ENCODE measurements around the gene SEMA4D.
"Not testable (repeated sequence)": the region's sequence is repeated elsewhere in the genome, so short reads cannot be mapped to it uniquely, and the experiment has no call there.

SEMA4D gene

DNA sequence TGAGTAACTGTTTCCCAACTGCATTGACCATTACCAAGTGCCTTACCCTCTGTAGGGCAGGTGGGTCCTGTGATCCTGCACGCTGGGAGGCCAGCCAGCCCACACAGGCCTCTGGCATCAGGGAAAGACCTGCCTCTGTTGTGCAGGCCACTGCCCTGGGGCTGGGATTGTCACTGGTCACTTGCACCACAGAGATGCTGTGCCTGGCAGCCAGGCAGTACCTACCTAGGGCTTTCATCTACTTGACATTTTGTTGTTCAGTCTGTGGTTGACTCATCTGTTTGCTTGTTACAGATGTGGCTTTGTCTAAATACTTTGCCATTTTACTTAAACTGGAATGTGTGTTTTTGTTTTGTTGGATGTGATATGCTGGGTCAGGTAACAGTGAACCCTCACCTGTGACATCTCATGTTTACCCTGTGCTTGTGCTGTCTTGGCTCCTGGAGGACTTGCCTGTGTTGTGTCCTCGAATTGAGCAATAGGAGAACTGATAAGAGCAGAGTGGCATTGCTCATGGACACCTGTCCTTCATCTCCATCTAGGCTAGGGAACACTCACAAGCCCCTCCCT is 146.8 kb downstream of the SEMA4D start:
- no peaks in the 10 kb centered on the region for H3K9me3 Mint-ChIP-seq
- H3K4me1 Mint-ChIP-seq (ENCODE audit: low read depth), result peaks cover 20% of the 10 kb centered on the region
- H3K27me3 Mint-ChIP-seq (ENCODE audit: low read depth), result no peaks in the 10 kb centered on the region
- peak overlapping the region; percentile 31 for H3K27ac Mint-ChIP-seq
- no peak overlapping the region for H3K4me3 Mint-ChIP-seq
- peaks cover 70% of the 10 kb centered on the region for H3K36me3 Mint-ChIP-seq (ENCODE audit: low read depth)

DNA sequence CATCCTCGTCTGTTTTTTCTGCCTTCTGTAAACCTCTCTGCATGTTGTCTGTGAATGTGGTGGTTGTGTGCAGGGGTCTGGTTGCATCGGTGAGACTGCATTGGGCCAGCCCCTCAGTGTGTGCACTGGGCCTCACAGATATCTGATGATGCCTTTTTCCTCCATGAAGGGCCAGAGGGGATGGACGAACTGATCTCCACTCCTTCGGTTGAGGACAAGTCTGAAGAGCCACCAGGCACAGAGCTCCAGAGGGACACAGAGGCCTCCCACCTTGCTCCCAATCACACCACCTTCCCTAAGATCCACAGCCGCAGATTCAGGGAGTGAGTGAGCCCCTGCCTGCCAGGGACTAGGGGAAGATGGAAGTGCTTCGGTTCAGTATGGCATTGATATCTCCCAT is 148.3 kb downstream of the SEMA4D start:
- no peak overlapping the region for H3K4me3 Mint-ChIP-seq
- no peak overlapping the region for H3K27ac Mint-ChIP-seq
- H3K9me3 Mint-ChIP-seq, result peaks cover under 1% of the 10 kb centered on the region
- H3K27me3 Mint-ChIP-seq (ENCODE audit: low read depth), result no peaks in the 10 kb centered on the region
- peaks cover 74% of the 10 kb centered on the region for H3K36me3 Mint-ChIP-seq (ENCODE audit: low read depth)
- H3K4me1 Mint-ChIP-seq (ENCODE audit: low read depth), result peaks cover 20% of the 10 kb centered on the region

DNA sequence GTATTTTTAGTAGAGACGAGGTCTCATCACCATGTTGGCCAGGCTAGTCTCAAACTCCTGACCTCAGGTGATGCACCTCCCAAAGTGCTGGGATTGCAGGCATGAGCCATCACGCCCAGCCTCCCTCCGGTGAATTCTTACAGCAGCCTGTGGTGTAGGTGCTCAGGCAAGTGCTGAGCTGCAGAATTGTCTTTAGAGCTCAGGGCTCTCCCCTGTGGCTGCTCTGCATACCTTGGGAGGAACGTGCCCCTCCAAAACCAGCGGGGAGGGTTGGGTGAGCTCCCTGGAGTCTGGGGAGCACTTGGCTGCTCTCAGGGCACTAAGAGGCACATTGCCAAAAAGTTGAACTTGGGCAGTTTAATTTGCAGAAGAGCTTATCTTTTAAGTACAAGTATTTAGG is 150.3 kb downstream of the SEMA4D start:
- H3K9me3 Mint-ChIP-seq, result peaks cover 5% of the 10 kb centered on the region
- peaks cover 79% of the 10 kb centered on the region for H3K36me3 Mint-ChIP-seq (ENCODE audit: low read depth)
- H3K4me1 Mint-ChIP-seq (ENCODE audit: low read depth), result peaks cover 14% of the 10 kb centered on the region
- H3K4me3 Mint-ChIP-seq, result no peak overlapping the region
- no peaks in the 10 kb centered on the region for H3K27me3 Mint-ChIP-seq (ENCODE audit: low read depth)
- H3K27ac Mint-ChIP-seq, result no peak overlapping the region

DNA sequence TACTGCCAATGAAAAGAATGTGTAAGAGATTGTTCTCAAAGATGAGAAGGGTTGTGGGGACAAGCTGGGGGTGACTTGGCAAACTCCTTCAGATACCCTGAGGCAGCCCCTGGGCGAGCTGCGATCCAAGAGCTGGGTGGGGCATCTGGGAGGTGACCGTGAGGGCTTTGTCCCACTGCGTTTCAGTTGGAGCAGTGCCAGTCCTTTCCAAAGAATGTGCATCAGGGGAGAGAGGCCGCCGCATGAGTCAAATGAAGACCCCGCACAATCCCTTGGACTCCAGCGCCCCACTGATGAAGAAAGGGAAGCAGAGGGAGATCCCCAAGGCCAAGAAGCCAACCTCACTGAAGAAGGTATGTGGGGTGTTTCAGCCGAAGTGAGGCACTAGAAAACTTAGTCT is 151.2 kb downstream of the SEMA4D start:
- Mint-ChIP-seq H3K9me3 (peaks cover 5% of the 10 kb centered on the region), H3K36me3 (ENCODE audit: low read depth) (peaks cover 79% of the 10 kb centered on the region), H3K4me3 (no peak overlapping the region), H3K27ac (no peak overlapping the region), H3K4me1 (ENCODE audit: low read depth) (peaks cover 9% of the 10 kb centered on the region), H3K27me3 (ENCODE audit: low read depth) (no peaks in the 10 kb centered on the region)

DNA sequence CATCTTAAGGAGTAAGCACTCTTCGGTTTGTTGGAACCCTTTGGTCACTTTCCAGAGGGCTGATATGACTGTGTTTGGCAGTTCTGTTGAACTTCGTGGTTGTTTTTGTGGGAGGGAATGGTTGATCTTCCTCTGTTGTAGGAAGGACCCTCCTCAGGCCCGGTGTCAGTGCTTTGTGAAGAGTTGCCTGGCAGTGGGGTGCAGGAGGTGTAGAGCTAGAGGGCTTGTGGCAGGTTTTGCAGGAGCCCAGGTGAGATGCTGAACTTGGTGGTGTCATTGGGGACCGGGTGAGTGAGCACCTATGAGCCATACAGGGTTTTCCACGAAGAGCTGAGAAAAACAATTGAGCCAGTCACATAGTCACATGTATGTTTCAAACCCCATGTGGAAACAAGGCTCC is 152.4 kb downstream of the SEMA4D start:
- H3K27me3 Mint-ChIP-seq (ENCODE audit: low read depth), result no peaks in the 10 kb centered on the region
- H3K9me3 Mint-ChIP-seq, result peaks cover 5% of the 10 kb centered on the region
- no peak overlapping the region for H3K4me3 Mint-ChIP-seq
- H3K36me3 Mint-ChIP-seq (ENCODE audit: low read depth), result peaks cover 80% of the 10 kb centered on the region
- no peak overlapping the region for H3K27ac Mint-ChIP-seq
- peaks cover 11% of the 10 kb centered on the region for H3K4me1 Mint-ChIP-seq (ENCODE audit: low read depth)

DNA sequence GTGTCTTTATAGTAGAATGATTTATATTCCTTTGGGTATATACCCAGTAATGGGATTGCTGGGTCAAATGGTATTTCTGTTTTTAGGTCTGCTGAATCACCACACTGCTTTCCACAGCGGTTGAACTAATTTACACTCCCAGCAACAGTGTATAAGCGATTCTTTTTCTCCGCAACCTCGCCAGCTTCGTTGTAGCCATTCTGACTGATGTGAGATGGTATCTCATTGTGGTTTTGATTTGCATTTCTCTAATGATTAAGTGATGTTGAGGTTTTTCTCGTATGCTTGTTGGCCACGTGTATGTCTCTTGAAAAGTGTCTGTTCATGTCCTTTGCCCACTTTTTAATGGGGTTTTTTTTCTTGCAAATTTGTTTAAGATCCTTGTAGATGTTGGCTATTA is 154.1 kb downstream of the SEMA4D start:
- peaks cover 73% of the 10 kb centered on the region for H3K36me3 Mint-ChIP-seq (ENCODE audit: low read depth)
- H3K27ac Mint-ChIP-seq, result not testable (repeated sequence)

DNA sequence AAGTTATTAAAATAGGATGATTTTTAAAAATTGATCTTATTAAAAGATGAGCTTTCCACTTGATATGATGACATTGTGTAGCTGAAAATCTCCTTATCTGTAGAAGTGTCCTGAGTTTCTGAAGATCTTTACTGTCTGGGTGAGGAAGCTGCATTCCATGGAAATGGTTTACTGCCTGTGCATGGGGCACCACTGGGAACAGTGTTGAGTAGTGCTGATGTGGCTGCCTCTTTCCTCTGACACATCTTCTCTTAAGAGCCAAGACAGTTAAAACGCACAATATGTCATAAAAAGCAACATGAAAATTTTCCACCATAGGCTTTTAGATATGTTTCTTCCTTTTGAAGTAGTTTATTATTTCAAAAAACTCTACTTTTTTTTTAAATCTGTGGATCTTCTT is 155.0 kb downstream of the SEMA4D start:
- H3K27ac Mint-ChIP-seq, result no peak overlapping the region
- H3K4me1 Mint-ChIP-seq (ENCODE audit: low read depth), result peaks cover 21% of the 10 kb centered on the region

More for the DNA sequence above, 154.1 kb downstream of the SEMA4D start:
- H3K4me1 Mint-ChIP-seq (ENCODE audit: low read depth), result peaks cover 18% of the 10 kb centered on the region
- not testable (repeated sequence) for H3K9me3 Mint-ChIP-seq; H3K27me3 Mint-ChIP-seq (ENCODE audit: low read depth); H3K4me3 Mint-ChIP-seq

DNA sequence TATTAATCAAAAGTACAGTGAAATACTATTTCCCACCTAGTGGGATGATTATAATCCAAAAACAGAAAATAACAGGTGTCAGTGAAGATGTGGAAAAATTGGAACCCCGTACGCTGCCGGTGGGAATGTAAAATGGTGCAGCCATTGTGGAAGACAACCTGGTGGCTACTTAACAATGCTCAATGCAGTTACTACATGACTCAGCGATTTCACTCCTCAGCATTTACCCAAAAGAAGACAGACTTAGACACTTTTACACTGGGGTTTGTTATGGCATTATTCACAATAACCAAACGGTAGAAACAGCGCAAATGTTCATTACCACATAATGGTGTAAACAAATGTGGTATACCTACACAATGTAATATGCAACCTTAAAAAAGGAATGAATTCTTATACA is 155.7 kb downstream of the SEMA4D start:
- H3K4me3 Mint-ChIP-seq, result no peak overlapping the region
- no peak overlapping the region for H3K27ac Mint-ChIP-seq
- H3K36me3 Mint-ChIP-seq (ENCODE audit: low read depth), result peaks cover 74% of the 10 kb centered on the region
- H3K4me1 Mint-ChIP-seq (ENCODE audit: low read depth), result peaks cover 21% of the 10 kb centered on the region
- no peaks in the 10 kb centered on the region for H3K27me3 Mint-ChIP-seq (ENCODE audit: low read depth)
- peaks cover 5% of the 10 kb centered on the region for H3K9me3 Mint-ChIP-seq

More for the DNA sequence above, 155.0 kb downstream of the SEMA4D start:
- Mint-ChIP-seq H3K9me3 (peaks cover 5% of the 10 kb centered on the region), H3K4me3 (no peak overlapping the region), H3K36me3 (ENCODE audit: low read depth) (peaks cover 70% of the 10 kb centered on the region), H3K27me3 (ENCODE audit: low read depth) (no peaks in the 10 kb centered on the region)

DNA sequence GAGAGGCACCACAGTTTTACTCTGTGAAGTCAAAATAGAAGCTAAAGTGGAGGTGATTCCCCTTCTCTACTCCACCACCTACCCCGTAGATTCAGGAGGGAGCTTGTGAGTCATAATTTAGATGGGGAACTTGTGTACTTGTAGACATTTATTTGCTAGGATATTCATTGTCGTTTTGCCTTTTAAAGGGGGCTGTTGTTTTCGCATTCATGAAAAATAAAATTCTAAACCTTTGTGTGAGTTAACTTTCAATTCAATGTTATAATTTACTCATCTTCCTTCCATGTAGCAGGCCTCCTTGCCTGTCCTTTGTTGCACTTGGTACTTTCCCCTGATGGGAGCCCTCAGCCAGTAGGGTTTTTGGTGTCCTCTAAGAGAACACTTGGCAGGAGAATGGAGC is 157.6 kb downstream of the SEMA4D start:
- H3K9me3 Mint-ChIP-seq, result peaks cover 5% of the 10 kb centered on the region
- H3K4me1 Mint-ChIP-seq (ENCODE audit: low read depth), result peaks cover 21% of the 10 kb centered on the region
- H3K4me3 Mint-ChIP-seq, result no peak overlapping the region
- peaks cover 65% of the 10 kb centered on the region for H3K36me3 Mint-ChIP-seq (ENCODE audit: low read depth)
- H3K27me3 Mint-ChIP-seq (ENCODE audit: low read depth), result no peaks in the 10 kb centered on the region
- H3K27ac Mint-ChIP-seq, result peak overlapping the region; percentile 43

DNA sequence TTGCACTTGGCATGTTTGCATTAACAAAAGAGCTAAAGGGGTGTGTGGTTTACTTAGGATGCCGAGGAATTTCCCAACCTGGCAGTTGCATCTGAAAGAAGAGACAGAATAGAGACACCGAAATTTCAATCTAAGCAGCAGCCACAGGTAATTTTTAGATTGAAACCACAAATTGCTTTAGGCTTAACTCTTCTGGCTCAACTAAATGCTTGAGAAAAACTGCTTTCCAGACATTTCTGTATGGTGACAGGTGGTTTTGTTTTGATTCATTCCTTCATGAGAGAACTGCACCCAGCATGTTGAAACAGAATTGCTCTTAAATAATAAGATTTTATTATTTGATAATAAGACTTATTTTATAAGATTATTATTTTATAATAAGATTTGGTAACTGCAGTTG is 158.1 kb downstream of the SEMA4D start:
- Mint-ChIP-seq H3K36me3 (ENCODE audit: low read depth) (peaks cover 61% of the 10 kb centered on the region), H3K27me3 (ENCODE audit: low read depth) (no peaks in the 10 kb centered on the region), H3K27ac (no peak overlapping the region), H3K9me3 (peaks cover 5% of the 10 kb centered on the region), H3K4me3 (no peak overlapping the region), H3K4me1 (ENCODE audit: low read depth) (peaks cover 21% of the 10 kb centered on the region)

DNA sequence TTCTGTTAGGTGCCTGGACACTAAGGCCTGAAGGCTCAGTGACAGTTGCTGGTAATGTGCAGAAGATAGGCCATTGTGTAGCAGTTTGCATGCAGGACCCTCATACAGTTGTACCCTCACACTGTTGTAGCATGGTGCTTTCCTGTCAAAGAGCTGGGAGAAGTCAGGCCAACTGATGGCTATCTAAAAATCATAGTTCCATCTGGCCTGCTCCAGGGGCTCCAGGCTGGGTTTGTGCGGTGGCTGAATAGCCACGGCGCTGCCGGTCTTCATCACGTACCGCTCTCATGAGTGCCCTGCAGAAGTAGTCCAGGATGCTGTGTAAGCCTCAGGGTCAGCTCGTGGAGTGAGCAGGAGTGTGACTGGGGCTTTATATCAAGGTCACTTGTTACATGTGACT is 167.4 kb downstream of the SEMA4D start:
- Mint-ChIP-seq H3K4me1 (ENCODE audit: low read depth) (peaks cover 3% of the 10 kb centered on the region), H3K27ac (no peak overlapping the region), H3K27me3 (ENCODE audit: low read depth) (no peaks in the 10 kb centered on the region), H3K9me3 (no peaks in the 10 kb centered on the region), H3K4me3 (no peak overlapping the region), H3K36me3 (ENCODE audit: low read depth) (peaks cover 34% of the 10 kb centered on the region)

DNA sequence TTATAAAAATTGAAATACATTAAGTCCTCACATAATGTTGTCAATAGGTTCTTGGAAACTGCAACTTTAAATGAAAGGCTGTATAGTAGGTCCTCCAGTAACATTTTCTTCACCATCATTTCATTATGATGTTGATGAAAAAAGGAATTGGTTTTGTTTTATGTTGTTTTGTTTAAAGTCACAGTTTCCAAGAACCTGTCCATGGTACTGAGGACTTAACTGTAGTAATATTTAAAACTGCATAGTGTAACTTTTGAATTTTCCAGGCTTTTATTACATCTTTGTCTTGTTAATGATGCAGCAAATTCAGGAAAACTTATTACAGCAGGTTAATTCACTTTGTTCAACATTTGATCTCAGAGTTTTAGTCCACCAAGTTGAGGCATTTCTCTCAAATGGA is 168.0 kb downstream of the SEMA4D start:
- no peaks in the 10 kb centered on the region for H3K9me3 Mint-ChIP-seq
- peaks cover 3% of the 10 kb centered on the region for H3K4me1 Mint-ChIP-seq (ENCODE audit: low read depth)
- no peak overlapping the region for H3K4me3 Mint-ChIP-seq
- no peak overlapping the region for H3K27ac Mint-ChIP-seq
- peaks cover 34% of the 10 kb centered on the region for H3K36me3 Mint-ChIP-seq (ENCODE audit: low read depth)
- H3K27me3 Mint-ChIP-seq (ENCODE audit: low read depth), result no peaks in the 10 kb centered on the region

DNA sequence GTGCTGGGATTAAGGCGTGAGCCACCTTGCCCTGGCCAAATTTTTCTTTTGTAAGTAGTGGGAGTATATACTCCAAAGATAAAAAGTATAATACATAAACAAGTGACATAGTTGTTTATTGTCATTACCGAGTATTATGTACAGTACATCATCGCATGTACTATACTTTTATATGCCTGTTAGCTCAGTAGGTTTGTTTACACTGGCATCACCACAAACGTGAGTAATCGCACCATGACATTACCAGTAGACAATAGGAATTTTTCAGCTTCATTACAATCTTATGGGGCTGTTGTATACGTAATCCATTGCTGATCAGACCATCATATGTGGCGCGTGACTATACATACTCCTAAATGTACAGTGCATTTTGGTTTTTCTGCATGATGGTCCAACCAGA is 169.8 kb downstream of the SEMA4D start:
- H3K9me3 Mint-ChIP-seq, result no peaks in the 10 kb centered on the region
- peaks cover 24% of the 10 kb centered on the region for H3K36me3 Mint-ChIP-seq (ENCODE audit: low read depth)
- no peak overlapping the region for H3K27ac Mint-ChIP-seq
- H3K4me3 Mint-ChIP-seq, result no peak overlapping the region
- peaks cover 5% of the 10 kb centered on the region for H3K4me1 Mint-ChIP-seq (ENCODE audit: low read depth)
- H3K27me3 Mint-ChIP-seq (ENCODE audit: low read depth), result no peaks in the 10 kb centered on the region

DNA sequence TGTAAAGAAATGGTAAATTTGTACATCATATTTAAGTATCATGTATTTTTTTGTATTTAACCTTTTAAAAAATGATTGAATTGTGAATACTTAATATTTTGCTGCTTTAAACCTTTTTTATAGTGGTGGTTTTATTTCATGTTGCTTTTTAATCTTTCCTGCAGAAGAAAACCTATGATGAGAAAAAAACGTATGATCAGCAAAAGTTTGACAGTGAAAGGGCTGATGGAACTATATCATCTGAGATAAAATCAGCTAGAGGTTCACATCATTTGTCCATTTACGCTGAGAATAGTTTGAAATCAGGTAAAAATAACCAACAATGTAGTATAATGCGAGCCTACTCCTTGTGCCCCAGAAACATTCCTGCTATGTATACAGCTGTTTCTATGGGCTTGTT is 172.2 kb downstream of the SEMA4D start:
- peaks cover 17% of the 10 kb centered on the region for H3K4me1 Mint-ChIP-seq (ENCODE audit: low read depth)
- H3K4me3 Mint-ChIP-seq, result no peak overlapping the region
- H3K27me3 Mint-ChIP-seq (ENCODE audit: low read depth), result no peaks in the 10 kb centered on the region
- H3K36me3 Mint-ChIP-seq (ENCODE audit: low read depth), result peaks cover 28% of the 10 kb centered on the region
- H3K9me3 Mint-ChIP-seq, result no peaks in the 10 kb centered on the region
- no peak overlapping the region for H3K27ac Mint-ChIP-seq

DNA sequence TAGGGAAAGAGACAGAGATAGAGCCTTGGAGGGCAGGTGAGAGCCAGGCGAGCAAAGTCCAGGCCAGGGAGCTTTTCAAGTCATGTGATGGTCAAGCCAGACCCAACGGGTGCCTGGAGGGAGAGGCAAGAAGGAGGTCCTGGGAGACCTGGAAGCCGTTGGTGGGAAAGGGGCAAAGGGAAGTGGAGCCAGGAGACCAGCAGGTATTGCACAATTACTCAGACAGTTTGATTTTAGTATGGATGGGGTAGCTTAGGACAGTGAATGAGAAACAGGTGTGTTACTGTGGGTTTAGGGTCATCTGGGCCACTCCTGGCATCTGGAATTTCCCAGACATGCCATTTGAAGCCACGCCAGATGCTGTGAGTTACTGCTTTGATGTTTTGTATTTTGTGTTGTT is 174.5 kb downstream of the SEMA4D start:
- Mint-ChIP-seq H3K36me3 (ENCODE audit: low read depth) (peaks cover 18% of the 10 kb centered on the region), H3K9me3 (no peaks in the 10 kb centered on the region), H3K4me3 (no peak overlapping the region), H3K4me1 (ENCODE audit: low read depth) (peaks cover 32% of the 10 kb centered on the region), H3K27me3 (ENCODE audit: low read depth) (no peaks in the 10 kb centered on the region), H3K27ac (no peak overlapping the region)

Data from T-helper 1 cell treated with Interleukin-12 subunit alpha and Interleukin-12 subunit beta and Interleukin-4 antibody, amounts not matched to agents 30 μg/mL and 1 μg/mL, for 36 hours (primary cell).